Measurements from ENCODE around the gene CHRND.
"Not testable (repeated sequence)": the region's sequence is repeated elsewhere in the genome, so short reads cannot be mapped to it uniquely, and the experiment has no call there.

CHRND gene

GRCh38 chr2:232528746-232529460, 2.9 kb downstream of the CHRND start:
- DNase-seq = no peak

GRCh38 chr2:232529806-232530547, 4.0 kb downstream of the CHRND start:
- DNase-seq = no peak

DNA sequence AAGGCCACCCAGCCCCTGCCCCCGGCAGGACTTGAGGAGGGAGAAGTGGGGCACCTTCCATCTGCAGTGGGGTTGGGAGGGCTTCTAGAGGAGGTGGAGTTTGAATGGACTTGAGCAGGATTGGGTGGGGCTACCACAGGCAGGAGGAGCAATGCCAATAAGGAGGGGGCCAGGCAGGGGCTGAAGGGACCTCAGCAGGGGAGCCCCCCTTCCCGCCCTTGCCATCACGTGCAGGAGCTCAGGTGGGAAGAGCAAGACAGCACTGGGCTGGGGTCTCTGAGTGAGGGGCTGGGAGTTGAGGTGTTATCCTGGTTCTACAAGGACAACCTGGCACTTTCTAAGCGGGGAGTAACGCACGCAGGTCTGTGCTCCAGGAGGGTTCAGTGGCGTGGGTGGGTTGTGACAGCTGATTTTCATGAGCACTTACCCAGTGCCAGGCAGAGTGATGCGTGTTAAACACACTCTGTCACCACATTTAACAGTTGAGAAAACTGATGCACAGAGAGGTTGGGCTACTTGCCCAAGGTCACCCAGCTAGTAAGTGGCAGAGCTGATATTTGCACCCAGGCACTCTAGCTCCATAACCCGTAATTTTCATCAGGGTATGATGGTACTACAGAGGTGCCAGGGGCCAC, 4.8 kb downstream of the CHRND start:
- DNase-seq = no peak

DNA sequence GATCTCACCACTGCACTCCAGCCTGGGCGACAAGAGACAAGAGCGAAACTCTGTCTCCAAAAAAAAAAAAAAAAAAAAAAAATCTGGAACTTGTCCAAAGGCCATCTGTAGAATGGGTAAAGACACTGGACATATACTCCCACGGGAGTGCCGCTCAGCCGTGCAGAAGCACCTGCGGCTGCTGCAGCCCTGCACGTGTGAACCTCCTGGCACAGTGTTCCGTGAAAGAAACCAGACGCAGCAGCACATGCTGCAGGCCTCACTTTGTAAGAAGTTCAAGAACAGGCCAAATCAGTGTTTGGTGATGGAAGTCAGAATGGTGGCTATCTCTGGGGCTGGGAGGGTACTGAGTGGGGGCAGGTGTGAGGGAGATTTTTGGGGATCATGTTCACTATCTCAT, 6.5 kb downstream of the CHRND start:
- no peak for DNase-seq

DNA sequence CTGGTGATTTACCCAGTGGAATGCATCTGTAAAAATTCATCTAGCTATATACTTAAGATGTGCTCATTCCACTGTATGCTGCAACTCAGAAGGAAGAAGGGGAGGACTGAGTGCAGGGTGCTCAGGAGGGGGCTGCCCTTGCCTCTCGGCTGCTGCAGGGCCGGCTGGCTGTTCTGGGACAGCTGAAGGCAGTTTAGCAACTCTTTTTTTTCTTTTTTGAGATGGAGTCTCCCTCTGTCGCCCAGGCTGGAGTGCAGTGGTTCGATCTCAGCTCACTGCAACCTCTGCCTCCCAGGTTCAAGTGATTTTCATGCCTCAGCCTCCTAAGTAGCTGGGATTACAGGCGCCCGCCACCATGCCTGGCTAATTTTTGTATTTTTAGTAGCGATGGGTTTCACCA, 6.9 kb downstream of the CHRND start:
- DNase-seq = not testable (repeated sequence)

GRCh38 chr2:232533944-232534710, 8.2 kb downstream of the CHRND start:
- DNase-seq = no peak

DNA sequence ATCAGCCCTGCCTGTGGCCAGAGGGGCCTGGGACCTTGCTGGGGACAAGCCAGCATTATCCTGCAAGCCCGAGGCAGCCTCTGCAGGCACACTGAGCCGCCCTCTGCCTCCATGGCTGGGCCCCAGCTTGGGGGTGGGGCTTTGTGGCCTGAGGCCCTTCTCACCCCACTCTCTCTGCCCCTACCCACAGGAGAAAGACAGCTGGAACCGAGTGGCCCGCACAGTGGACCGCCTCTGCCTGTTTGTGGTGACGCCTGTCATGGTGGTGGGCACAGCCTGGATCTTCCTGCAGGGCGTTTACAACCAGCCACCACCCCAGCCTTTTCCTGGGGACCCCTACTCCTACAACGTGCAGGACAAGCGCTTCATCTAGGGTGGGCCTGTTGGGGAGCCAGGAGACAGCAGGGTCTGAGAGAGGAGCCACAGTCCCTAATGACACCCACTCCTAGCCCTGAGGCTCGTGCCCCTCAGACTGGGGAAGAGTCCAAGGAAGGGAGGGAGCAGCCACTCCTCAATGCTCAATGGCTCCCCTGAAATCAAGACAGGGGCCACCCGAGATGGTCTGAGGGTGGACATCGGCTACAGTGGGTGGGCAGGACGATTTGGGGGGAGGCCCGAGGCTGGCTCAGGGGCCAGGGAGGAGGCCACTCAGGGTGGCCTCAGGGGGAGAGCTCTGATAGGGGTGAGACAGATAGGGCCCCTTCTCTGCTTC, 9.1 kb downstream of the CHRND start:
- no peak for DNase-seq

DNA sequence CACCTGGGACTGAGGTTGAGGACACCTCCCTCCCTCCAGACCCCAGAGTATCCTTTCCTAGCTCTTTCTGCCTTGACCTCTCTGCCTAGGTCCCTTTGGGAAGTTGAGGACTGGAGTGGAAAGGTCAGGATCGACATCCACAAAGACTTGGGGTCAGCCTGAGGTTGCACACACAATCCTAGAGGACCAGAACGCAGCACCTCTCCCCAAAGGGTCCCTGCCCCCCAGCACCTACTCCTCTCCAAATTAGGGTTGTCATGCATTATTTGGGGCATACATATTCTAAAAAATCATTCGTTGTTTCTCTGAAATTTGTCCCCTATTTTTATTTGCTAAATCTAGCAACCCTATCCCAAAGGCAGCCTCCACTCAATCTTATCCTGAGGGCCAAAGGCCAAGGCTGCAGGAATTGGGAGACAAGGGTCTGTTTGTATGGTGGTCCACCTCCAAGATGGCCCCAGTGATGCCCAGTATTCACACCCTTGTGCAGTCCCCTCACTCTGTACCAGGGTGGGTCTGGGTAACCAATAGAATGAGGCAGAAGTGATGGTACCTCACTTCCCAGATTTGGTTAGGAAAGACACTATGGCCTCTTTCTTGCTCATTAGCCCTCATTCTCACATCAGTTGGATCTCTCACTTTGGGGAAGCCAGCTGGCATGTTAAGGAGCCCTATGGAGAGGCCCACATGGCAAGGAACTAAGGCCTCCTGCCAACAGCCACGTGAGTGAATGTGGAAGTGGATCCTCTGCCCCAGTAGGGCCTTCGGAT, 10.0 kb downstream of the CHRND start:
- DNase-seq = no peak

DNA sequence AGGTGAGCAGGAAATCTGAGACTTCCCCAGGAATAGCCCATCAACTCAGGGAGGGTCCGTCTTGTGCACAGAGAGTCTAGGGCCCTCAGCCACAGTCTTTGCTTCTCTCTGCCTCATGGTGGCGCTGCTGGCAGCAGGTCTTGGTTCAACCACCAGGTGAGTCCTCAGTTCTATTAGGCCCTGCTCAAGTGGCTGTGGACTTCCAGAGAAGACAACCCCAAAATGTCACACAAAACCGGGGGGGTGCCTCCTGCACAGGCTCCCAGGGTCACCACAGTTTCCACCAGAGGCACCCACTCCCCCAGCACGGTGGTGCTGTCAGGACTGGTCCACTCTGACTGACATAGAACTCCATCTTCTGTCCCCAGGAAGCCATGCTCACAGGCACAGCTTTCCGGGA, 11.1 kb downstream of the CHRND start:
- DNase-seq = no peak

- DNase-seq = no peak
Measured at GRCh38 chr2:232537499-232537898, 11.5 kb downstream of the CHRND start.

- no peak for DNase-seq
Measured at GRCh38 chr2:232538671-232539070, 12.7 kb downstream of the CHRND start.

DNA sequence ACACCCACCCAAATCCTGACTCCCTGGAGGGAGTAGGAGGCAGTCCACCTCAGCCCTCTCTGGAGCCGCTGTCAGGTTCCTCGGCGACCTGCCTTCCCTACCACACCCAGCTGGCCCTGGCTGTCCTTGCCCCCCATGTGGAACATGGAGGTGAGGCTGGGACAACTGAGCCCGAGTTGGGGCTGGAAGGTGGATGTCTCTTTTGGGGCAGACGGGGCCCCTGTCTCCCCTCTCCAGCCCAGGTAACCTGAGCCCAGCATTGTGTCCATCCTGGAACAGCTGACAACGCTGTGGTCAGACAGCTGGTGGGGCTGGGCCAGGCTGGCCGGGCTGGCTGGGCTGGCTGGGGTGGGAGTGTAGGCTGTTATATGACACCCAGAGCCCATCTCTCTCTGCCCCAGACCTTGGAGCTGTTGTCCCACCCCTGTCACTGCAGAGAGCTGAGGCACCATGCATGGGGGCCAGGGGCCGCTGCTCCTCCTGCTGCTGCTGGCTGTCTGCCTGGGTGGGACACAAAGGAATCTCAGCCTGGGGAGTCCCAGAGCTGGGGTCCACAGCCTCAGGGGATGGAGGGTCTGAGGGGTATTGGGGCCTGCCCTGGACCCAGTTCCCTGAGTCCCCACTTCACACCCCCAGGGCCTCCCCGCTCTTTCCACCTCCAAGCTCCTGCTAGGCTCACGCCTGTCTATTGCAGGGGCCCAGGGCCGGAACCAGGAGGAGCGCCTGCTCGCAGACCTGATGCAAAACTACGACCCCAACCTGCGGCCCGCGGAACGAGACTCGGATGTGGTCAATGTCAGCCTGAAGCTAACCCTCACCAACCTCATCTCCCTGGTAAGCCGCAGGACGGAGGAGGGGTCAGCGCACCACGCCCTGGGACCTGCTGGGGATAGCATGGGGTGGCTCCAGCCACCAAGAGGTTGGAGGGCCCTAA, 13.6 kb downstream of the CHRND start, which contains the start of gene CHRNG:
Gene CHRNG (plus strand): TSS at position 395 of the 934 bp plus-strand sequence. CDS start 56 bp downstream, at position 451.
- no peak for DNase-seq

- DNase-seq = no peak
Measured at GRCh38 chr2:232540441-232541041, 14.6 kb downstream of the CHRND start.

DNA sequence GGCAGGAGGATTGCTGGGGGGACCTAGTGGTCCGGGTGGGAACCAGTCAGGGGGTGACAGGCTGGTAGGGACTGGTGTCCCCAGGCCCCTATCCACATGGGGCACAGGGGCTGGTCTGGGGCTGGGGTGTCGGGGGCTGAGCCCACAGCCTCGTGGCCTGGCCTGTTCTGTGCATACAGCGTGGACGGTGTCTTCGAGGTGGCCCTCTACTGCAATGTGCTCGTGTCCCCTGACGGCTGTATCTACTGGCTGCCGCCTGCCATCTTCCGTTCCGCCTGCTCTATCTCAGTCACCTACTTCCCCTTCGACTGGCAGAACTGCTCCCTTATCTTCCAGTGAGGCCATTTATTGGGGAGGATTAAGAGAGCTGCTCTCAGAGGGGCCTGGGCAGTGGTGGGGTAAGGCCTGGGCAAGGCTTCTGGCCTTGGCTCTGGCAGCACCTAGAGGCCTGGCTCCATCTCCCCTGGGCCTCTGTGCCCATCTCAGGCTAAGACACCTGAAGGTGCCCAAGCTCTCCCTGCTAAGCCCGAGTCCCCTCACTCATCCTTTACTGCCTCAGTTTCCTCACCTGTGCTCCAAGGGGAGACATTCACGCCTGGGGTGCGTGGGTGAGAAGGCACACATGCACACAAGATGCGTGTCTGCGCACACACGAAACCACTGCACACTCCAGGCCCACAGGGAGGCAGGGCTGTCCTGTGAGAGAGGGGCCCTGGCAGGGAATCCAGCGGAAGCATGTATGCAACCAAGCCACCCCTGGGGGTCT, 15.4 kb downstream of the CHRND start:
- no peak for DNase-seq

- no peak for DNase-seq
Measured at GRCh38 chr2:232541961-232542714, 16.2 kb downstream of the CHRND start.

GRCh38 chr2:232542715-232543467, 16.9 kb downstream of the CHRND start:
- no peak for DNase-seq

DNA sequence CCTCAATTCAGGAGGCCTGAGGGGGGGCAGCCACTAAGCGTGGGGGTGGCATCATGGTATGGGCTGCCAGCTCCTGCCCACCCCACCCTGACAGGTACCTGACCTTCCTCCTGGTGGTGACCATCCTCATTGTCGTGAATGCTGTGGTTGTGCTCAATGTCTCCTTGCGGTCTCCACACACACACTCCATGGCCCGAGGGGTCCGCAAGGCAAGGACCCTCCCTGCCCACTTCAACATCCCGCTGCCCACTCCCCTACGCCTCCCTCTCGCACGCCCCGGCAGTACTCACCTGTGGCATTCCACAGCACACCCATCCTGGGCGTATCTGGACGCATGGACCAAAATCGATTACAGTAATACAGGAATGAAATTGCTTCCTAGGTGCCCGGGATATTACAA, 17.5 kb downstream of the CHRND start:
- DNase-seq = no peak
